HG02970 (cell line): ENCODE results near the gene RASGEF1C.
"Not testable (repeated sequence)": the region's sequence is repeated elsewhere in the genome, so short reads cannot be mapped to it uniquely, and the experiment has no call there.

Experiments used
- ATAC-seq: cut with Tn5 transposase; IDR thresholded peaks from one replicate; pipeline ENCODE4 v1.9.1; 2021; ENCODE audit warnings: mild to moderate bottlenecking, moderate library complexity, moderate number of reproducible peaks; ENCODE audit not compliant: unreplicated experiment, low FRiP score

Gene RASGEF1C

GRCh38 chr5:180212363-180213255 is 3.6 kb upstream of the RASGEF1C start:
- ATAC-seq: no peak

- no peak for ATAC-seq
Measured at GRCh38 chr5:180211761-180212035, 2.7 kb upstream of the RASGEF1C start.

- ATAC-seq: no peak
Measured at GRCh38 chr5:180210961-180211760, 2.1 kb upstream of the RASGEF1C start.

GRCh38 chr5:180210077-180210476 is 1.1 kb upstream of the RASGEF1C start:
- ATAC-seq: not testable (repeated sequence)

DNA sequence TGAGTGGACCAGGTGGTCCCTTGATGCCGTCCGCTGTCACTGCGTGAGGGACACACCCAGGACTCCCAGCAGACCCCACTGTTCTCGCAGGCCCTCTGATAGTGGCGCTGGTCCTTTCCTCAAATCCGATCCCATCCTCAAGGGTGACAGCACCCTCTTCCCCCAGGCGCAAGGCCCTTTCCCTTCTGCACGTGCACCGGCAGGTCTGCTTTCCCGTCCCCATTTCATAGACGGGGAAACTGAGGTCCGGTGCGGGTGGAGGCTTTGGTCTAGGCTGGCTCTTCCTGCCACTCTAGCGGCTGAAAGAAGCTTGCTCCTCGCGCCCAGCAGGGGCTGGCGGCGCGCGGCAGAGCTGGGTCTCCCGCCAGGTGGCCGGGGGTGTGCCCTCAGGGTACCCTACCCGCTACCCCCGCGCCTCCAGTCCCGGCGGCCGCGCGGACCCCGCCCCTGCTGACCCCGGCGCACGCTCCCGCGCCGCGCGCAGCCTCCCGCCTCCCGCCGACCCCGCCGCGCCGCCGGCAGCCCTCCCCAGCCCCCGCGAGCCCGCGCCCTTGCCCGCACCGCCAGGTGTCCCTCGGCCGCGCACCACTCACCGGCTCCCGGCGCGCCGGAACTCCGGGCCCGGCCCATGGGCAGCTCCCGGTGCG is 453 bp downstream of the RASGEF1C start:
- no peak for ATAC-seq

DNA sequence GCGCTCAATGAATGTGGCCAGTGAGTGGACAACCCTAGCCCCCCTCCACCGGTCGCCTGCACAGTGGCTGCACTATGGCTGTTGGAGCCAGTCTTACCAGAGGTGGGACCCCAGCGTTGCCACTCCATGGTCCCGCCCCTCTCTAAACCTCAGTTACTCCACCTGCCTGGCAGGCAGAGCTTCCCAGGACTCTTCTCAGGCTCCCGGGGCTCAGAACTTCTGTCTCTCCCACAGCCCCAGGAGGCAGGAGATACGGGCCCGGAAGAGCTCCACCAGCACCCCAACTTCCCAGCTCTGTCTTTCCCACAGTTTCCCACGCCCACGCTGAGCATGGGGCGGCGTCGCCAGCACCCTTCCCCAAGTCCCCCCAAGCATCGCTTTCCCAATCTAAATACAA is 975 bp downstream of the RASGEF1C start:
- ATAC-seq: no peak

DNA sequence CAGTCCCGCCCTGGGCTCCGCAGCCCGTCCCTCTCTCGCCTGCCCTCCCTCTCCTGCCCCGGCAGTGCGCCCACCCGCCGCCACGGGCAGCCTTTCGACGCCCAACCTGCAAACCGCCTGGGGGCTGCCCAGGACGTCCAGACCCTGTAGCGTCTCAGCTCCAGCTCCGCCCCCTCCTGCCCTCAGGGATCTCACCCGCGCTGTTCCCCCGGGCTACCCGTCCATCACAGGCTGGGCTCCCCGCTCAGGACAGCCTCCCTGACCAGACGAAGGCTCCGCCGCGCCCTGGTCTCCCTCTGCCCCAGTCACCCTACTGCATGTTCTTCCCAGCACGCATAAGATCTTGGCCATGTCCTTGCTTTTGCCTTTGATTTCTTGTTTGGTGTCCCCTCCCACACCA is 1.4 kb downstream of the RASGEF1C start:
- ATAC-seq: no peak

DNA sequence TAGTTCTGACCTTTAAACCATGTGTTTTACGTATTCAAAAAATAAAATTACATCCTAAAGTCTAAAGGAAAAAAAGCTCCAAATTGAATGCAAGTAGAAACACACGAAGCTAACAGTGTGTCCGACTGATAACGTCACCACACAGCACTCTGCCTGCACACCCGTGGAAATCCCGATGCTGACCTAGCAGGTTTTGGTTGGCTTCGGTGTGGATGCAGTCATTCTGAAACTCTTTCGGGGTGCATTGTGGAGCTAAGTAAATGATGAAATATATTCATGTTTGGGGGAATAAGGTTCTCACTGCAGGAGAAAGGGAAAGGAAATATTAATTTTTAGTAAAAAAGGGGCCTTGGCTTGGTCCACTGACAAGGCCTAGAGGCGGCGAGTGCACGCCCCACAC is 2.0 kb downstream of the RASGEF1C start:
- no peak for ATAC-seq

DNA sequence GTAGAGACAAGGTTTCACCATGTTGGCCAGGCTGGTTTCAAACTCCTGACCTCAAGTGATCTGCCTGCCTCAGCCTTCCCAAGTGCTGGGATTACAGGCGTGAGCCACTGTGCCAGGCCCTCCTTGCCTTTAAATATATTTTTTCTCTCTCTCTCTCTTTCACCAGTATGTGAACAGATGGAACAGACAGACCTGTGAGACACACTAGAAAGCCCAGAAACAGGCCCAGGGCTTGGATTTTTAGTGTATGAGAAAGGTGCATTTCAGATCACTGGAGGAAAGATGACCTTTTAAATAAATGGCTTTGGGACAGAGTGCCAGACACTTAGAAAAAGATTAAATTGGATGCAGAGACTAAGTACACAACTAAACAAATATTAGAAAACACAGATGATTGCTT is 3.1 kb downstream of the RASGEF1C start:
- ATAC-seq: no peak

- ATAC-seq: no peak
Measured at GRCh38 chr5:180204276-180204819, 4.7 kb downstream of the RASGEF1C start.

DNA sequence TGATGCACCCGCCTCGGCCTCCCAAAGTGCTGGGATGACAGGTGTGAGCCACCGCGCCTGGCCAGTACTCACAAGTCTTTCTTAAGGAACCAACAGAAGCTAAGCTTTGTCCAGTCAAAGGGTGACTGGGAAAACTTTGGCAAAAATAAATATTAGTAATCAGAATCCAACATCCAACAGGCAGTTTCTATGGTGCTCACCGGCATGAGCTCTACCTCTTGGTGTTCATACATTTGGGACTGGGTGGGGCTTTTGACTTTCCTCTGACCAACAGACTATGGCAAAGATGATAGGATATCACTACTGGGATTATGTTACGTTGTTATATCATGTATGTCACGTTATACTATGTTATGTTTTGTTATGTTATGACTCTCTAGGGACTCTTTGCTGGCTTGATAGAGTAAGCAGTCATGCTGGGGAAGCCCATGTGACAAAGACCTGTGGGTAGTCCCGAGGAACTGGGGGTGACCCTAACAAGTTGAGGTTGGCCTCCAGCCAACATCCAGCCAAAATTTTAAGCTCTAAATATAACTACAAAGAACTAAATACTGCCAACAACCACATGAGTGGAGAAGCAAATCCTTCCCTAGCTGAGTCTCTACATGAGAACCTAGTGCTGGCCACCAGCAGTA is 6.0 kb downstream of the RASGEF1C start:
- no peak for ATAC-seq

- no peak for ATAC-seq
Measured at GRCh38 chr5:180201051-180201987, 7.7 kb downstream of the RASGEF1C start.

DNA sequence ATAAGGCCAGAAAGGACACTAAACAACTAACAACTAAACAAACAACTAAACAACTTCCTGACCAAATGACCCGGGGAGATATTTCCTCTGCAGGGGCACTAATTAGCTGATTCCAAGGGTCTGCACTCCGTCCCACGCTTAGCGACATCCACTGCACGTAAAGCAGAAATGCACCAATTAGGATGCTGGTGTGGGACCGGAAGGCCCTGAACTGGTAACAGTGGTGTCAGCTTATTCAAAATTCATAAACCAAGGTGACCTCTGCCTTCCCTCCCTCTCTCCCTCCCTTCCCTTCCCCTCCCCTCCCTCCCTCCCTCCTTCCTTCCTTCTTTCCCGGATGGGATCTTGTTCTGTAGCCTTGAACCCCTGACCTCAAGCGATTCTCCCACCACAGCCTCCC is 9.6 kb downstream of the RASGEF1C start:
- no peak for ATAC-seq

DNA sequence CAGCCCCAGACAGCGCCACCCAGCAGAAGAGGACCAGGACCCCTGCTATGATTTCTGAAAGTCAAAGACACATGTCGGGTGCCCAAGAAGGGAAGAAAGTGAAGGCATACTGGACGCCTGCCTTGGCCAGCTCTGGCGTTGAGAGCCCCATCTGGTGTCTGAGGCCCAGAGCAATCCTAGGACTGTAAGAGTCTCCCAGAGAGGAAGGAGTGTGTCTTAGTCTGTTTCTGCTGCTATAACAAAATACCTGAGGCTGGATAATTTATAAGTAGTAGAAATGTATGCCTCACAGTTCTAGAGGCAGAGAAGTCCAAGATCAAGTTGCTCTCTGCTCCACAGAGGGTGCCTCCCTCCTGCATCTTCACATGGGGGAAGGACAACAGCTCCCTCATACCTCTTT is 10.8 kb downstream of the RASGEF1C start:
- no peak for ATAC-seq

- ATAC-seq: no peak
Measured at GRCh38 chr5:180197016-180197702, 11.9 kb downstream of the RASGEF1C start.

DNA sequence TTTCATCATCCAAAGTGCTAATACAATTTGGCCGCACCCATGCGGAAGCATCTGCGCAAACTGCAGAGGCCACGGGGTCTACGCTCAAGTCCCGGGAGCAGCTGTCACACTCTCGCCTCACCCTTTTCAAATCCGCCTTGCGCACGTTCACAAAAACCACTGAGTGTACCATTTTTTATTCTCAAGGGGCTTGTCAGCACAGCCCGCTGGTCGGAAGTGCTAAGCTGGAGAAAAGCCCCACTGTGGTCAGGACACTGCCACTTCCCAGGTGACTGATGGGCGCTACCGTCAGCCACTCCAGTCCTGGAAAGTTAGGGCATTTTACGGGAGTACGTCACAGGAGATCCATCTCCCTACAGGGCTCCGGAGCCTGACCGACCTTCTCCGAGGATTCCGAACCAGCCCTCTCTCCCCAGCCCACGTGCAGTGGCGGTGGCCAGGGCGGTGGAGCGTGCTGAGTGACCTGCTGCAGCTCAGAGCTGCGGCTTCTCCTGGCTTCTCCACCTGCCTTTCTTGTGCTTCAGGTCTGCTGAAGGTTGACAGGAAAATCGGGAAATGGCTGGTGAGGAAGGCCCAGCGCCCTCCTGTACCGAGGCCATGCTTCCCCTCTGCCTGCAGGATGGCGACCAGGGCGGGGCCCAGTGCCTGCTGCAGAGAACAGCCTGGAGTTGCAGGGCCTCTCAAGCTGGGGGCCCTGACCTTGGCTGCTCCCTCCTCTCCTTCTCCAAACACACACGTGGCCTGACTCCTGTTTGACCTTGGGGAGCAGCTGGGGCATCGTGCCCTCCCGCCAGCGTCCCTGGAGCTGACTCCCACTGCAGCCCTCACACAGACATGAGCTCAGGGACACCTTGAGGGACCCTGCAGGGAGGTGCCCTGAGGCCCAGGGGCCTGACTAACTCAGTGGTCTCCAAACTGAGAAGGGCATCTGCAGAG is 14.3 kb downstream of the RASGEF1C start:
- ATAC-seq: no peak

- ATAC-seq: no peak
Measured at GRCh38 chr5:180193749-180194375, 15.1 kb downstream of the RASGEF1C start.
